AG09309 (cell line): Measurements from ENCODE around the gene KANSL1.

Source experiments
- DNase-seq: peaks from one replicate; pipeline ENCODE4 v3.0.0-alpha.2; 2010; ENCODE audit warnings: low read depth
- H3K4me3 ChIP-seq: 2 replicates; pipeline ENCODE4 v1.5.1; 2011; ENCODE audit warnings: mild to moderate bottlenecking, low read depth, low read length, moderate library complexity; ENCODE audit not compliant: control insufficient read depth
- CTCF ChIP-seq: IDR thresholded peaks from 2 replicates; pipeline ENCODE4 v1.5.1; 2011; ENCODE audit warnings: mild to moderate bottlenecking, low read depth, low read length, inconsistent platforms; ENCODE audit not compliant: insufficient read depth, control insufficient read depth; ENCODE audit errors: missing control alignments

The KANSL1 gene

GRCh38 chr17:45985447-45985846 lies 207.8 kb downstream of the KANSL1 start:
- no peak for TF ChIP-seq CTCF
- DNase-seq: no peak
- no peak overlapping the region for H3K4me3 ChIP-seq

GRCh38 chr17:45984368-45984767 lies 208.9 kb downstream of the KANSL1 start:
- no peak for DNase-seq
- no peak for TF ChIP-seq CTCF
- no peak overlapping the region for H3K4me3 ChIP-seq

- TF ChIP-seq CTCF: no peak
- no peak for DNase-seq
- no peak overlapping the region for H3K4me3 ChIP-seq
Measured at GRCh38 chr17:45983614-45984310, 209.5 kb downstream of the KANSL1 start.

GRCh38 chr17:45982791-45983613 lies 210.2 kb downstream of the KANSL1 start:
- TF ChIP-seq CTCF: no peak
- H3K4me3 ChIP-seq: no peak overlapping the region
- no peak for DNase-seq

GRCh38 chr17:45981306-45981705 lies 211.9 kb downstream of the KANSL1 start:
- no peak for TF ChIP-seq CTCF
- H3K4me3 ChIP-seq: no peak overlapping the region
- no peak for DNase-seq

GRCh38 chr17:45980855-45981254 lies 212.4 kb downstream of the KANSL1 start:
- TF ChIP-seq CTCF: no peak
- no peak for DNase-seq
- H3K4me3 ChIP-seq: no peak overlapping the region
